HepG2 (cell line): ENCODE results near the gene BID. TPM values are rescaled to one million over a fixed set of nuclear protein-coding genes. Genes with fewer than 3 reads are reported as not detected.

Experiments
- BCL3 ChIP-seq: sonication (generic); formaldehyde crosslinking; IDR thresholded peaks from 2 replicates; pipeline ENCODE4 v1.5.1; 2020; ENCODE audit warnings: mild to moderate bottlenecking, missing genetic modification reagents, moderate library complexity
- BRF2 ChIP-seq: sonication (generic); formaldehyde crosslinking; IDR thresholded peaks from 2 replicates; pipeline ENCODE4 v1.8.1; 2022; ENCODE audit warnings: mild to moderate bottlenecking, missing genetic modification reagents
- FOXA3 ChIP-seq: IDR thresholded peaks from 2 replicates; pipeline ENCODE4 v1.6.1; 2016; ENCODE audit warnings: missing genetic modification reagents, missing compliant biosample characterization
- HMGXB4 ChIP-seq, 2 experiments: sonication (generic) in 1 of 2; formaldehyde crosslinking in 1 of 2; IDR thresholded peaks; 2 replicates each; pipeline versions ENCODE4 v1.4.0 to v1.6.1; 2018 to 2020; ENCODE audit warnings: missing genetic modification reagents in 2 of 2, borderline replicate concordance in 1 of 2, low read depth in 1 of 2, mild to moderate bottlenecking in 1 of 2, missing biosample characterization in 1 of 2
- KDM5B ChIP-seq: sonication (generic); formaldehyde crosslinking; IDR thresholded peaks from 2 replicates; pipeline ENCODE4 v1.4.0; 2020; ENCODE audit warnings: missing genetic modification reagents, mild to moderate bottlenecking, borderline replicate concordance
- NFE2L1 ChIP-seq: sonication (generic); formaldehyde crosslinking; IDR thresholded peaks from 2 replicates; pipeline ENCODE4 v1.4.0; 2020; ENCODE audit warnings: missing genetic modification reagents, mild to moderate bottlenecking, borderline replicate concordance
- NFKBIZ ChIP-seq: IDR thresholded peaks from 2 replicates; pipeline ENCODE4 v1.6.1; 2018; ENCODE audit warnings: missing genetic modification reagents, missing compliant biosample characterization
- NR3C1 ChIP-seq: sonication (generic); formaldehyde crosslinking; IDR thresholded peaks from 2 replicates; pipeline ENCODE4 v1.4.0; 2020; ENCODE audit warnings: missing genetic modification reagents
- SALL2 ChIP-seq: sonication (generic); formaldehyde crosslinking; IDR thresholded peaks from 2 replicates; pipeline ENCODE4 v1.8.1; 2023; ENCODE audit warnings: mild to moderate bottlenecking, missing genetic modification reagents, inconsistent platforms
- SAP130 ChIP-seq: IDR thresholded peaks from 2 replicates; pipeline ENCODE4 v1.6.1; 2016; ENCODE audit warnings: low read depth
- SP140L ChIP-seq: sonication (generic); formaldehyde crosslinking; IDR thresholded peaks from 2 replicates; pipeline ENCODE4 v1.4.0; 2020; ENCODE audit warnings: missing genetic modification reagents, borderline replicate concordance
- SPEN ChIP-seq: sonication (generic); formaldehyde crosslinking; IDR thresholded peaks from 2 replicates; pipeline ENCODE4 v1.5.1; 2020; ENCODE audit warnings: low read depth, mild to moderate bottlenecking, missing genetic modification reagents
- ZBTB43 ChIP-seq: sonication (generic); formaldehyde crosslinking; conservative IDR thresholded peaks from 2 replicates; pipeline ENCODE4 v1.4.0; 2020; ENCODE audit warnings: missing genetic modification reagents
- ZFP62 ChIP-seq: sonication (generic); formaldehyde crosslinking; IDR thresholded peaks from 2 replicates; pipeline ENCODE4 v1.4.0; 2020; ENCODE audit warnings: missing genetic modification reagents
- ZNF136 ChIP-seq: sonication (generic); formaldehyde crosslinking; IDR thresholded peaks from 2 replicates; pipeline ENCODE4 v1.8.1; 2022; ENCODE audit warnings: low read depth, mild to moderate bottlenecking, moderate library complexity, missing genetic modification reagents
- ZNF350 ChIP-seq: sonication (generic); formaldehyde crosslinking; IDR thresholded peaks from 2 replicates; pipeline ENCODE4 v1.4.0; 2020; ENCODE audit warnings: mild to moderate bottlenecking, low read depth, missing genetic modification reagents, borderline replicate concordance
- polyA plus RNA-seq, 8 experiments: library from polyadenylated mRNA; depleted of rRNA in 3 of 8; stranded (reverse) in 7 of 8; unstranded in 1 of 8; fragments of >200 nt; fragmentation: Illumina TruSeq in 4 of 8; extraction: Trizol in 4 of 8; gene quantifications; 2 replicates each; pipeline versions ENCODE4 v1.2.1 to v1.2.3, GENCODE V29; 2011 to 2016; ENCODE audit warnings: low read depth in 4 of 8, missing spikeins in 1 of 8, mixed read lengths in 1 of 8; ENCODE audit not compliant: insufficient read depth in 1 of 8
- total RNA-seq, 5 experiments: library from RNA; depleted of rRNA; stranded (reverse); fragments of >200 nt; fragmentation: Illumina TruSeq; extraction: Trizol; gene quantifications; 2 replicates each; pipeline ENCODE4 v1.2.3, GENCODE V29; 2016; ENCODE audit warnings: low read depth in 1 of 5

The BID gene
- total and polyA plus RNA-seq, 2 of the 13 experiments (the other 11 are each of a cell fraction or from before 2014, with no cell fraction given): 35.3 to 51.7 TPM

GRCh38 chr22:17785185-17786184, 11.2 kb upstream of the BID start (continued):
- TF ChIP-seq HMGXB4 (CRISPR knock-in tag; IDR thresholded peaks at IDR 0.05; ENCODE audit: borderline replicate concordance in 1 of 2, low read depth in 1 of 2): peak in 1 of 2 experiments; percentile 51; a peak in 1 of 4 replicates
- 0 out of 2 replicates have a peak, but pooled peaks have one; percentile 41 for TF ChIP-seq NFE2L1
- TF ChIP-seq ZBTB43 (CRISPR knock-in tag): no peak
- 0 out of 2 replicates have a peak, but pooled peaks have one; percentile 17 for TF ChIP-seq ZNF350 (CRISPR knock-in tag)
- 0 out of 2 replicates have a peak, but pooled peaks have one; percentile 24 for TF ChIP-seq FOXA3 (CRISPR knock-in tag)
- TF ChIP-seq BCL3 (CRISPR knock-in tag): 0 out of 2 replicates have a peak, but pooled peaks have one; percentile 24
- TF ChIP-seq ZFP62 (CRISPR knock-in tag): no peak
- no peak for TF ChIP-seq NR3C1 (CRISPR knock-in tag)
- no peak for TF ChIP-seq NFKBIZ (CRISPR knock-in tag)
- no peak for TF ChIP-seq ZNF136
- TF ChIP-seq SPEN (CRISPR knock-in tag): peak; percentile 30; the same call in 1 of the 2 replicates
- no peak for TF ChIP-seq SP140L (CRISPR knock-in tag)
- peak; percentile 34; the same call in 1 of the 2 replicates for TF ChIP-seq SAP130 (CRISPR knock-in tag)
- no peak for TF ChIP-seq BRF2 (CRISPR knock-in tag)
- 0 out of 2 replicates have a peak, but pooled peaks have one; percentile 40 for TF ChIP-seq SALL2
- TF ChIP-seq KDM5B: no peak
